IMR-90 (cell line): ENCODE measurements around the gene ADAMTSL1.

ENCODE experiments used
- MAZ ChIP-seq: IDR thresholded peaks from 2 replicates; pipeline ENCODE4 v1.6.1; 2012; ENCODE audit warnings: low read depth, mild to moderate bottlenecking, low read length, improper control_type of control experiment, moderate library complexity, borderline replicate concordance
- POLR2A ChIP-seq: IDR thresholded peaks from 2 replicates; pipeline ENCODE4 v1.6.1; 2012; ENCODE audit warnings: mild to moderate bottlenecking, low read depth, low read length
- RFX5 ChIP-seq: IDR thresholded peaks from 2 replicates; pipeline ENCODE4 v1.8.0; 2012; ENCODE audit warnings: low read depth, mild to moderate bottlenecking, low read length, moderate library complexity
- TF ChIP-seq, protein P1 (sequence below): conservative IDR thresholded peaks from 2 replicates; pipeline ENCODE4 v1.5.1; 2012; ENCODE audit warnings: mild to moderate bottlenecking, low read depth, low read length, improper control_type of control experiment
- TF ChIP-seq, protein P2 (sequence below): fragments of 150-350 bp; IDR thresholded peaks from 2 replicates; pipeline ENCODE4 v1.6.1; 2017; ENCODE audit warnings: mild to moderate bottlenecking, antibody characterized with exemption, low read length, low read depth

DNA sequence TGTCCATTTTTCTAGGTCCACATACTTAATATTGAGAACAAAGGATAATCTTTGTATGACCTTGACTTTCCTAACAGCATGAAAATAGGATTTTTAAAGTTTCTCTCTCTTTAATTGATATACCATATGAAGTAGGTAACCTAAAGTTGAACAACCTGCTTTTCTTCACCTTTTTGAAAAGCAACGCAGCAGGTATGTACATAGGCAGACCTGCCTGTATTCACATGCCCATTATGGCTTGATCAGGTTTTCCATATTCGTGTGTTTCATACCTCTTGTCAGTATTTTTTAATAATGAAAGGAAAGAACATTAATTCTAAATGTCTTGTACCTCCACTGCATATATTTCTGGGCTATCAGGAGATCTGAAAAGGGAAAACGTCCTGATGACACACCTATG is 1.5 kb upstream of the ADAMTSL1 start:
- TF ChIP-seq, protein P1, sequence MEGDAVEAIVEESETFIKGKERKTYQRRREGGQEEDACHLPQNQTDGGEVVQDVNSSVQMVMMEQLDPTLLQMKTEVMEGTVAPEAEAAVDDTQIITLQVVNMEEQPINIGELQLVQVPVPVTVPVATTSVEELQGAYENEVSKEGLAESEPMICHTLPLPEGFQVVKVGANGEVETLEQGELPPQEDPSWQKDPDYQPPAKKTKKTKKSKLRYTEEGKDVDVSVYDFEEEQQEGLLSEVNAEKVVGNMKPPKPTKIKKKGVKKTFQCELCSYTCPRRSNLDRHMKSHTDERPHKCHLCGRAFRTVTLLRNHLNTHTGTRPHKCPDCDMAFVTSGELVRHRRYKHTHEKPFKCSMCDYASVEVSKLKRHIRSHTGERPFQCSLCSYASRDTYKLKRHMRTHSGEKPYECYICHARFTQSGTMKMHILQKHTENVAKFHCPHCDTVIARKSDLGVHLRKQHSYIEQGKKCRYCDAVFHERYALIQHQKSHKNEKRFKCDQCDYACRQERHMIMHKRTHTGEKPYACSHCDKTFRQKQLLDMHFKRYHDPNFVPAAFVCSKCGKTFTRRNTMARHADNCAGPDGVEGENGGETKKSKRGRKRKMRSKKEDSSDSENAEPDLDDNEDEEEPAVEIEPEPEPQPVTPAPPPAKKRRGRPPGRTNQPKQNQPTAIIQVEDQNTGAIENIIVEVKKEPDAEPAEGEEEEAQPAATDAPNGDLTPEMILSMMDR, result no peak
- no peak for TF ChIP-seq POLR2A
- TF ChIP-seq MAZ, result no peak
- no peak for TF ChIP-seq RFX5
- TF ChIP-seq, protein P2, sequence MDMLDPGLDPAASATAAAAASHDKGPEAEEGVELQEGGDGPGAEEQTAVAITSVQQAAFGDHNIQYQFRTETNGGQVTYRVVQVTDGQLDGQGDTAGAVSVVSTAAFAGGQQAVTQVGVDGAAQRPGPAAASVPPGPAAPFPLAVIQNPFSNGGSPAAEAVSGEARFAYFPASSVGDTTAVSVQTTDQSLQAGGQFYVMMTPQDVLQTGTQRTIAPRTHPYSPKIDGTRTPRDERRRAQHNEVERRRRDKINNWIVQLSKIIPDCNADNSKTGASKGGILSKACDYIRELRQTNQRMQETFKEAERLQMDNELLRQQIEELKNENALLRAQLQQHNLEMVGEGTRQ, result no peak
